HEK293 (cell line): ENCODE measurements around the gene PREX1.

Source experiments
- CTCF ChIA-PET: fragments of 350-600 bp; formaldehyde crosslinking; extraction: SDS; loops from one replicate; lab custom pipeline; 2021; ENCODE audit warnings: antibody characterized with exemption; lab: Yijun Ruan, JAX
- POLR2A ChIA-PET: fragments of 300-600 bp; formaldehyde crosslinking; extraction: SDS; loops from one replicate; lab custom pipeline; 2020; ENCODE audit warnings: antibody characterized with exemption, inconsistent platforms; lab: Yijun Ruan, JAX
- H3K27ac ChIP-seq: fragments of 200-500 bp; sonication (Bioruptor generic); 2 replicates; pipeline ENCODE4 v1.5.1; 2014; ENCODE audit warnings: low read depth, low read length, control low read depth, inconsistent platforms; ENCODE audit errors: extremely low read depth
- H3K36me3 ChIP-seq, 2 experiments: fragments of 200-500 bp in 1 of 2; sonication (Bioruptor generic) in 1 of 2; 1 replicate in 1 of 2; 2 replicates in 1 of 2; pipeline ENCODE4 v1.5.1; 2014 to 2017; ENCODE audit warnings: inconsistent platforms in 2 of 2, low read length in 2 of 2; ENCODE audit not compliant: control insufficient read depth in 2 of 2, insufficient read depth in 1 of 2
- H3K4me1 ChIP-seq: fragments of 200-500 bp; sonication (Bioruptor generic); 2 replicates; pipeline ENCODE4 v1.5.1; 2014; ENCODE audit warnings: mild to moderate bottlenecking, low read length, inconsistent platforms; ENCODE audit not compliant: control insufficient read depth, insufficient read depth
- H3K4me3 ChIP-seq: 2 replicates; pipeline ENCODE4 v1.5.1; 2011; ENCODE audit warnings: low read depth, mild to moderate bottlenecking, control low read depth, low read length, moderate library complexity
- H3K9me3 ChIP-seq: fragments of 200-500 bp; sonication (Bioruptor generic); 2 replicates; pipeline ENCODE4 v1.5.1; 2014; ENCODE audit warnings: low read depth, low read length, inconsistent platforms; ENCODE audit not compliant: control insufficient read depth, insufficient read depth
- BCL11A ChIP-seq: fragments of 450-650 bp; formaldehyde crosslinking; IDR thresholded peaks from 2 replicates; pipeline ENCODE4 v1.5.1; 2016; ENCODE audit warnings: low read depth, missing biosample characterization, missing genetic modification characterization
- BCL11B ChIP-seq: fragments of 450-650 bp; formaldehyde crosslinking; IDR thresholded peaks from 2 replicates; pipeline ENCODE4 v1.5.1; 2016; ENCODE audit warnings: low read depth, missing biosample characterization, missing genetic modification characterization
- EGR2 ChIP-seq: fragments of 450-650 bp; formaldehyde crosslinking; IDR thresholded peaks from 2 replicates; pipeline ENCODE4 v1.5.1; 2016; ENCODE audit warnings: low read depth, missing biosample characterization, missing genetic modification characterization
- KLF7 ChIP-seq: fragments of 450-650 bp; formaldehyde crosslinking; IDR thresholded peaks from 2 replicates; pipeline ENCODE4 v1.5.1; 2016; ENCODE audit warnings: missing biosample characterization, missing genetic modification characterization, borderline replicate concordance
- KLF9 ChIP-seq: fragments of 450-650 bp; formaldehyde crosslinking; IDR thresholded peaks from 2 replicates; pipeline ENCODE4 v1.5.1; 2016; ENCODE audit warnings: missing biosample characterization, missing genetic modification characterization, low read depth
- MZF1 ChIP-seq: fragments of 450-650 bp; formaldehyde crosslinking; IDR thresholded peaks from 2 replicates; pipeline ENCODE4 v1.5.1; 2017; ENCODE audit warnings: missing biosample characterization, missing genetic modification characterization, borderline replicate concordance
- OSR2 ChIP-seq: fragments of 450-650 bp; formaldehyde crosslinking; IDR thresholded peaks from 2 replicates; pipeline ENCODE4 v1.5.1; 2016; ENCODE audit warnings: missing biosample characterization, missing genetic modification characterization
- SALL2 ChIP-seq: fragments of 450-650 bp; formaldehyde crosslinking; IDR thresholded peaks from 2 replicates; pipeline ENCODE4 v1.5.0; 2017; ENCODE audit warnings: missing biosample characterization, mild to moderate bottlenecking, missing genetic modification characterization, borderline replicate concordance
- ZBTB44 ChIP-seq: fragments of 450-650 bp; IDR thresholded peaks from 2 replicates; pipeline ENCODE4 v1.5.1; 2018; ENCODE audit warnings: missing biosample characterization, mild to moderate bottlenecking, missing genetic modification characterization
- ZBTB8A ChIP-seq: fragments of 450-650 bp; formaldehyde crosslinking; IDR thresholded peaks from 2 replicates; pipeline ENCODE4 v1.5.1; 2016; ENCODE audit warnings: missing biosample characterization, missing genetic modification characterization
- ZFHX2 ChIP-seq: fragments of 450-650 bp; formaldehyde crosslinking; conservative IDR thresholded peaks from 2 replicates; pipeline ENCODE4 v1.5.1; 2016; ENCODE audit warnings: missing biosample characterization, missing genetic modification characterization
- ZNF112 ChIP-seq: fragments of 450-650 bp; formaldehyde crosslinking; IDR thresholded peaks from 2 replicates; pipeline ENCODE4 v1.5.0; 2017; ENCODE audit warnings: missing biosample characterization, missing genetic modification characterization
- ZNF140 ChIP-seq: fragments of 450-650 bp; formaldehyde crosslinking; IDR thresholded peaks from 2 replicates; pipeline ENCODE4 v1.5.1; 2016; ENCODE audit warnings: missing biosample characterization, missing genetic modification characterization
- ZNF18 ChIP-seq: fragments of 450-650 bp; formaldehyde crosslinking; IDR thresholded peaks from 2 replicates; pipeline ENCODE4 v1.5.1; 2016; ENCODE audit warnings: missing biosample characterization, missing genetic modification characterization
- ZNF391 ChIP-seq: fragments of 450-650 bp; formaldehyde crosslinking; IDR thresholded peaks from 2 replicates; pipeline ENCODE4 v1.5.1; 2016; ENCODE audit warnings: low read depth, missing biosample characterization, missing genetic modification characterization, borderline replicate concordance
- ZNF398 ChIP-seq: fragments of 450-650 bp; formaldehyde crosslinking; IDR thresholded peaks from 2 replicates; pipeline ENCODE4 v1.5.1; 2017; ENCODE audit warnings: missing biosample characterization, missing genetic modification characterization
- ZNF473 ChIP-seq: fragments of 450-650 bp; formaldehyde crosslinking; IDR thresholded peaks from 2 replicates; pipeline ENCODE4 v1.5.1; 2017; ENCODE audit warnings: missing biosample characterization, missing genetic modification characterization
- ZNF544 ChIP-seq: fragments of 450-650 bp; formaldehyde crosslinking; IDR thresholded peaks from 2 replicates; pipeline ENCODE4 v1.5.0; 2017; ENCODE audit warnings: missing biosample characterization, missing genetic modification characterization
- ZNF561 ChIP-seq: fragments of 450-650 bp; IDR thresholded peaks from 2 replicates; pipeline ENCODE4 v1.5.1; 2018; ENCODE audit warnings: missing biosample characterization, missing genetic modification characterization, borderline replicate concordance
- ZNF645 ChIP-seq: fragments of 450-650 bp; formaldehyde crosslinking; IDR thresholded peaks from 2 replicates; pipeline ENCODE4; 2016; ENCODE audit warnings: missing biosample characterization, missing genetic modification characterization
- ZSCAN18 ChIP-seq: fragments of 450-650 bp; formaldehyde crosslinking; IDR thresholded peaks from 2 replicates; pipeline ENCODE4 v1.5.1; 2016; ENCODE audit warnings: missing biosample characterization, missing genetic modification characterization

PREX1 gene

GRCh38 chr20:48697845-48698491 lies 129.8 kb downstream of the PREX1 start (continued):
- TF ChIP-seq ZNF473 (tag by site-specific recombination) (no peak), ZNF18 (tag by site-specific recombination) (no peak), ZSCAN18 (tag by site-specific recombination) (no peak), EGR2 (tag by site-specific recombination) (peak; percentile 68), ZNF544 (tag by site-specific recombination) (0 out of 2 replicates have a peak, but pooled peaks have one; percentile 31), ZNF645 (tag by site-specific recombination) (no peak), ZBTB44 (tag by site-specific recombination) (no peak), BCL11B (tag by site-specific recombination) (no peak), ZFHX2 (peak; percentile 65), ZNF140 (tag by site-specific recombination) (no peak), SALL2 (tag by site-specific recombination) (no peak)
- TF ChIP-seq, all 188 proteins: peak for 17

GRCh38 chr20:48696671-48697070 lies 131.1 kb downstream of the PREX1 start:
- no peak overlapping the region for H3K27ac ChIP-seq
- CTCF ChIA-PET: interaction anchor here (1.2 kb wide), 1 partner anchor 39 kb away, joined by 5 read pairs; no protein-coding TSS in a partner anchor
- no peak for TF ChIP-seq BCL11A
- TF ChIP-seq ZNF112 (tag by site-specific recombination): no peak
- TF ChIP-seq ZNF561 (tag by site-specific recombination): no peak
- no peak for TF ChIP-seq MZF1 (tag by site-specific recombination)
- TF ChIP-seq ZNF398: no peak
- no peak for TF ChIP-seq ZNF391 (tag by site-specific recombination)
- no peak for TF ChIP-seq ZBTB8A
- no peak for TF ChIP-seq OSR2 (tag by site-specific recombination)
- no peak for TF ChIP-seq KLF7 (tag by site-specific recombination)
- no peak for TF ChIP-seq KLF9 (tag by site-specific recombination)
- TF ChIP-seq, all 188 proteins: peak for 0
- H3K4me1 ChIP-seq: peaks cover 7% of the 10 kb centered on the region
- H3K36me3 ChIP-seq: no peaks in the 10 kb centered on the region
- H3K4me3 ChIP-seq: no peak overlapping the region
- POLR2A ChIA-PET: no interaction called here
- no peaks in the 10 kb centered on the region for H3K9me3 ChIP-seq
